Retinal pigment epithelial cell (primary cell): ENCODE data around the gene ZFYVE28.

ENCODE experiments used
- DNase-seq: peaks from one replicate; pipeline ENCODE4 v3.0.0-alpha.2; 2010; ENCODE audit warnings: low read depth
- H3K4me3 ChIP-seq: 2 replicates; pipeline ENCODE4 v1.5.1; 2011; ENCODE audit warnings: mild to moderate bottlenecking, low read length, control low read depth, moderate library complexity
- CTCF ChIP-seq: conservative IDR thresholded peaks from 2 replicates; pipeline ENCODE4 v1.5.1; 2011; ENCODE audit warnings: low read depth, low read length, control low read depth, inconsistent platforms

The ZFYVE28 gene

GRCh38 chr4:2248044-2248780, 170.2 kb downstream of the ZFYVE28 start:
- TF ChIP-seq CTCF = no peak
- no peak overlapping the region for H3K4me3 ChIP-seq
- DNase-seq = no peak

- TF ChIP-seq CTCF = no peak
- no peak for DNase-seq
- no peak overlapping the region for H3K4me3 ChIP-seq
These were observed 171.1 kb downstream of the ZFYVE28 start for GRCh38 chr4:2247128-2248043.

GRCh38 chr4:2246384-2247127, 171.9 kb downstream of the ZFYVE28 start:
- no peak for TF ChIP-seq CTCF
- H3K4me3 ChIP-seq = no peak overlapping the region
- no peak for DNase-seq

GRCh38 chr4:2245787-2246275, 172.6 kb downstream of the ZFYVE28 start:
- no peak for TF ChIP-seq CTCF

GRCh38 chr4:2245057-2245786, 173.2 kb downstream of the ZFYVE28 start:
- no peak overlapping the region for H3K4me3 ChIP-seq
- no peak for DNase-seq
- no peak for TF ChIP-seq CTCF

More at GRCh38 chr4:2245787-2246275, 172.6 kb downstream of the ZFYVE28 start:
- H3K4me3 ChIP-seq = no peak overlapping the region
- no peak for DNase-seq

GRCh38 chr4:2243681-2244380, 174.6 kb downstream of the ZFYVE28 start:
- TF ChIP-seq CTCF = peak; percentile 25
- no peak for DNase-seq
- no peak overlapping the region for H3K4me3 ChIP-seq
